ENCODE data around the gene PRELP. TPM values are rescaled to one million over a fixed set of nuclear protein-coding genes. Genes with fewer than 3 reads are reported as not detected.

Gene PRELP
- total and polyA plus RNA-seq, 10 donors = 4.9 to 50.3 (median 29.2) TPM

- peak; percentile 36 for DNase-seq
- H3K4me1 ChIP-seq = peaks cover 0 to 30% (median 5%) of the 10 kb centered on the region in 6 donors
- no peak overlapping the region for H3K4me3 ChIP-seq
- H3K9me3 ChIP-seq = peaks cover 0 to 11% (median 5%) of the 10 kb centered on the region in 8 donors
- TF ChIP-seq POLR2AphosphoS5 (IDR thresholded peaks at IDR 0.05) (peak in 2 of 3 donors; percentile 53 to 59), POLR2A (IDR thresholded peaks at IDR 0.05) (no peak)
- intact Hi-C loops (cut with DNase I; ENCODE audit: low total_unique reads) = no loop called here
- peak overlapping the region in 6 of 8 donors; percentile 33 to 68 (median 50) for H3K27ac ChIP-seq
- 67 to 89% (median 76%) methylated on average over 9 of the region's 9 CpGs for WGBS, 5 donors
- peaks cover 0 to 37% (median 5%) of the 10 kb centered on the region in 7 donors for H3K27me3 ChIP-seq (replicated peaks in 1 of 7)
- H3K36me3 ChIP-seq = no peaks in the 10 kb centered on the region
These were observed 27.0 kb upstream of the PRELP start for GRCh38 chr1:203448521-203449061.

- H3K4me3 ChIP-seq = no peak overlapping the region
- TF ChIP-seq CTCF (IDR thresholded peaks at IDR 0.05 in 8 of 11, conservative IDR thresholded peaks at IDR 0.05 in 3 of 11) (no peak), POLR2A (IDR thresholded peaks at IDR 0.05) (no peak), POLR2AphosphoS5 (IDR thresholded peaks at IDR 0.05) (no peak)
- 64 to 82% (median 79%) methylated on average over 1 of the region's 1 CpG for WGBS, 5 donors
- peak overlapping the region in 7 of 8 donors; percentile 16 to 68 (median 39) for H3K27ac ChIP-seq
- intact Hi-C loops (cut with DNase I; ENCODE audit: low total_unique reads) = no loop called here
- no peaks in the 10 kb centered on the region for H3K36me3 ChIP-seq
- H3K27me3 ChIP-seq (replicated peaks in 1 of 7) = peaks cover 0 to 50% (median 5%) of the 10 kb centered on the region in 7 donors
- H3K9me3 ChIP-seq = peaks cover 0 to 8% (median 4%) of the 10 kb centered on the region in 8 donors
- DNase-seq = no peak
- peaks cover 0 to 35% (median 5%) of the 10 kb centered on the region in 6 donors for H3K4me1 ChIP-seq
These were observed 25.6 kb upstream of the PRELP start for GRCh38 chr1:203450001-203450400.

- TF ChIP-seq CTCF (IDR thresholded peaks at IDR 0.05 in 8 of 11, conservative IDR thresholded peaks at IDR 0.05 in 3 of 11) = no peak
- TF ChIP-seq POLR2A (IDR thresholded peaks at IDR 0.05) = no peak
- peak in 2 of 3 donors; percentile 46 to 53 for TF ChIP-seq POLR2AphosphoS5 (IDR thresholded peaks at IDR 0.05)
- Histone ChIP-seq H3K27me3 (replicated peaks in 1 of 7) (peaks cover 0 to 53% (median 5%) of the 10 kb centered on the region in 7 donors), H3K27ac (peak overlapping the region in 7 of 8 donors; percentile 2 to 68 (median 43)), H3K4me3 (no peak overlapping the region), H3K9me3 (peaks cover 0 to 2% (median 0%) of the 10 kb centered on the region in 8 donors), H3K36me3 (no peaks in the 10 kb centered on the region), H3K4me1 (peaks cover 0 to 35% (median 5%) of the 10 kb centered on the region in 6 donors)
- WGBS, 5 donors = 72 to 76% (median 75%) methylated on average over 17 of the region's 17 CpGs
- peak; percentile 56 for DNase-seq
- intact Hi-C loops (cut with DNase I; ENCODE audit: low total_unique reads) = no loop called here
These were observed 25.0 kb upstream of the PRELP start for GRCh38 chr1:203450479-203451149.

GRCh38 chr1:203451836-203452784, 23.5 kb upstream of the PRELP start:
- H3K9me3 ChIP-seq = no peaks in the 10 kb centered on the region
- TF ChIP-seq POLR2AphosphoS5 (IDR thresholded peaks at IDR 0.05) = no peak
- no peak for TF ChIP-seq CTCF (IDR thresholded peaks at IDR 0.05 in 8 of 11, conservative IDR thresholded peaks at IDR 0.05 in 3 of 11)
- TF ChIP-seq POLR2A (IDR thresholded peaks at IDR 0.05) = no peak
- intact Hi-C loops (cut with DNase I; ENCODE audit: low total_unique reads) = no loop called here

More at GRCh38 chr1:203451836-203452784, 23.5 kb upstream of the PRELP start:
- Histone ChIP-seq H3K36me3 (no peaks in the 10 kb centered on the region), H3K27me3 (replicated peaks in 1 of 7) (peaks cover 0 to 53% (median 5%) of the 10 kb centered on the region in 7 donors), H3K4me3 (no peak overlapping the region), H3K4me1 (peaks cover 0 to 35% (median 5%) of the 10 kb centered on the region in 6 donors), H3K27ac (peak overlapping the region in 1 of 8 donors; percentile 5)
- WGBS, 5 donors = 56 to 62% (median 59%) methylated on average over 2 of the region's 2 CpGs
- DNase-seq = no peak

Data from spleen (tissue), 11 donors.